Uterine smooth muscle cell (primary cell): ENCODE measurements around the gene SNRNP25. TPM values are rescaled to one million over a fixed set of nuclear protein-coding genes. Genes with fewer than 3 reads are reported as not detected.

Experiments used
- total RNA-seq: library from RNA; depleted of rRNA; stranded (reverse); fragments of >200 nt; gene quantifications from 2 replicates; pipeline ENCODE4 v1.2.3, GENCODE V29; 2014

SNRNP25 gene
- total RNA-seq, result 25.6 and 40.9 TPM in 2 replicates

GRCh38 chr16:53346-54236 is at the start of gene SNRNP25, which contains the start of gene POLR3K:
SNRNP25 (plus strand) TSS chr16:53828; CDS start chr16:54017, 189 bp downstream.
POLR3K (minus strand) TSS chr16:53608; CDS start chr16:53586, 22 bp downstream.

GRCh38 chr16:72561-73548 is 19.2 kb downstream of the SNRNP25 start, which contains the start of gene RHBDF1:
RHBDF1 (minus strand) TSS chr16:72631; CDS start chr16:65015, 7,616 bp downstream.

GRCh38 chr16:77807-78443 is 24.3 kb downstream of the SNRNP25 start, which contains the start of gene MPG:
MPG (plus strand) TSS chr16:78225; CDS start chr16:78310, 85 bp downstream.

Other genes starting within 250 kb of the SNRNP25 start
- 4.0 and 6.8 TPM in 2 replicates for gene POLR3K, start 220 bp upstream of the SNRNP25 start, total RNA-seq
- 36.4 and 39.8 TPM in 2 replicates for gene RHBDF1, start 18.8 kb downstream of the SNRNP25 start, total RNA-seq
- gene MPG, start 24.4 kb downstream of the SNRNP25 start, total RNA-seq, result 257 and 267 TPM in 2 replicates
- 9.2 and 13.4 TPM in 2 replicates for gene NPRL3, start 84.8 kb downstream of the SNRNP25 start, total RNA-seq
- not detected in 2 replicates for gene HBZ, start 98.8 kb downstream of the SNRNP25 start, total RNA-seq
- not detected in 2 replicates for gene HBM, start 112.2 kb downstream of the SNRNP25 start, total RNA-seq
- not detected in 2 replicates for gene HBA2, start 119.0 kb downstream of the SNRNP25 start, total RNA-seq
- not detected in 2 replicates for gene HBA1, start 122.9 kb downstream of the SNRNP25 start, total RNA-seq
- gene HBQ1, start 126.6 kb downstream of the SNRNP25 start, total RNA-seq, result 0.44 TPM in 1 of 2 replicates, not detected in the other
- 40.5 and 44.7 TPM in 2 replicates for gene LUC7L, start 175.6 kb downstream of the SNRNP25 start, total RNA-seq
- gene FAM234A, start 181.0 kb downstream of the SNRNP25 start, total RNA-seq, result 53.0 and 73.0 TPM in 2 replicates
- 0.22 and 4.2 TPM in 2 replicates for gene RGS11, start 222.1 kb downstream of the SNRNP25 start, total RNA-seq
- 0.12 and 0.44 TPM in 2 replicates for gene ARHGDIG, start 226.8 kb downstream of the SNRNP25 start, total RNA-seq
- 0.12 TPM in 1 of 2 replicates, not detected in the other for gene PDIA2, start 229.3 kb downstream of the SNRNP25 start, total RNA-seq